ENCODE data around the gene MBOAT1. TPM values are rescaled to one million over a fixed set of nuclear protein-coding genes. Genes with fewer than 3 reads are reported as not detected.

Gene MBOAT1
- total and polyA plus RNA-seq, 11 donors: 2.1 to 14.4 (median 3.3) TPM

GRCh38 chr6:20203561-20204511 lies 8.4 kb downstream of the MBOAT1 start:
- intact Hi-C loops (cut with DNase I): no loop called here
- 45 to 55% (median 52%) methylated on average over 7 of the region's 7 CpGs for WGBS, 4 donors
- Histone ChIP-seq H3K27ac (peak overlapping the region in 9 of 12 donors; percentile 10 to 77 (median 30)), H3K36me3 (no peaks in the 10 kb centered on the region), H3K4me3 (no peak overlapping the region), H3K27me3 (no peaks in the 10 kb centered on the region), H3K9me3 (no peaks in the 10 kb centered on the region), H3K4me1 (peaks cover 0 to 82% (median 23%) of the 10 kb centered on the region in 12 donors)
- peak in 3 of 4 donors; percentile 9 to 47 (median 34) for ATAC-seq
- DNase-seq: no peak
- no peak for TF ChIP-seq POLR2A (IDR thresholded peaks at IDR 0.05)
- no peak for TF ChIP-seq CTCF (IDR thresholded peaks at IDR 0.05)

GRCh38 chr6:20202699-20203302 lies 9.5 kb downstream of the MBOAT1 start:
- peak in 1 of 4 donors; percentile 48 for ATAC-seq
- Histone ChIP-seq H3K27me3 (no peaks in the 10 kb centered on the region), H3K27ac (peak overlapping the region in 8 of 12 donors; percentile 10 to 77 (median 46)), H3K4me3 (no peak overlapping the region), H3K9me3 (no peaks in the 10 kb centered on the region), H3K4me1 (peaks cover 0 to 74% (median 22%) of the 10 kb centered on the region in 12 donors), H3K36me3 (no peaks in the 10 kb centered on the region)
- no peak for TF ChIP-seq POLR2A (IDR thresholded peaks at IDR 0.05)
- no peak for TF ChIP-seq CTCF (IDR thresholded peaks at IDR 0.05)
- no peak for DNase-seq
- 53 to 75% (median 69%) methylated on average over 3 of the region's 3 CpGs for WGBS, 4 donors
- intact Hi-C loops (cut with DNase I): no loop called here

GRCh38 chr6:20202324-20202658 lies 10.0 kb downstream of the MBOAT1 start:
- intact Hi-C loops (cut with DNase I): no loop called here
- H3K4me3 ChIP-seq: no peak overlapping the region
- ATAC-seq (no peak), DNase-seq (no peak)
- H3K9me3 ChIP-seq: no peaks in the 10 kb centered on the region
- no peaks in the 10 kb centered on the region for H3K27me3 ChIP-seq
- 55 to 91% (median 62%) methylated on average over 1 of the region's 1 CpG for WGBS, 4 donors
- H3K27ac ChIP-seq: peak overlapping the region in 8 of 12 donors; percentile 10 to 77 (median 46)
- no peaks in the 10 kb centered on the region for H3K36me3 ChIP-seq
- peaks cover 0 to 74% (median 22%) of the 10 kb centered on the region in 12 donors for H3K4me1 ChIP-seq
- no peak for TF ChIP-seq POLR2A (IDR thresholded peaks at IDR 0.05)
- no peak for TF ChIP-seq CTCF (IDR thresholded peaks at IDR 0.05)
